Activated naive CD8-positive, alpha-beta T cell treated with anti-CD3 and anti-CD28 coated beads, Interleukin-2, amount 50 U/mL, for 16 hours (primary cell): ENCODE data around the gene IL23R.

ENCODE experiments used
- DNase-seq: peaks from one replicate; pipeline ENCODE4 v3.0.0-alpha.2; 2020; ENCODE audit warnings: low read depth, low spot score

The IL23R gene

DNA sequence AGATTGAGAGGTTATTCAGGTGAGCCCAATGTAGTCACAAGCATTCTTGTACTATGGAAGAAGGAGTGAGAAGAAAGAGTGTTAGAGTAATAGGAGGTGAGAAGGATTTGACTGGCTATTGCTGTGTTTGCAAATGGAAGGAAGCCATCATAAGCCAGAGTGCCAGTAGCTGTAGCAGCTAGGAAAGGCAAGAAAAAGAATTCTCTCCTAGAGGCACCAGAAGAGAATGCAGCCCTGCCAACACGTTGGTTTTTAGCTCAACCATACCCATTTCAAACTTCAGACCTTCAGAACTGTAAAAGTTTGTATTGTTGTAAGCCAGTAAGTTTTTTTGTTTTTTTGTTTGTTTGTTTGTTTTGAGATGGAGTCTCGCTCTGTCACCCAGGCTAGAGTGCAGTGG is 132.5 kb downstream of the IL23R start:
- DNase-seq: no peak

DNA sequence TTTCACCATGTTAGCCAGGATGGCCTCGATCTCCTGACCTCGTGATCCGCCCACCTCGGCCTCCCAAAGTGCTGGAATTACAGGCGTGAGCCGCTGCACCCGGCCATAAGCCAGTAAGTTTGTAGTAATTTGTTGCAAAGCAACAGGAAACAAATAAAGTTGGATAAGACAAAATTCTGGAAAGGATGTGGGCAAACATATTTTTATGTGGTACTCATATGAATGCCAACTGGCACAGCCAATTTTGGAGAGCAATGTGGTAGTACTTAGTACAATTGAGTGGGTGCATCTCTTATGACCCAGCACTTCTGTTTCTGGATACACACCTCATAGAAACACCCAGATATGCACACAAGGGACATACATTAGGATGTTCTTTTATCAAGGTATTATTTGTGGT is 133.0 kb downstream of the IL23R start:
- no peak for DNase-seq

DNA sequence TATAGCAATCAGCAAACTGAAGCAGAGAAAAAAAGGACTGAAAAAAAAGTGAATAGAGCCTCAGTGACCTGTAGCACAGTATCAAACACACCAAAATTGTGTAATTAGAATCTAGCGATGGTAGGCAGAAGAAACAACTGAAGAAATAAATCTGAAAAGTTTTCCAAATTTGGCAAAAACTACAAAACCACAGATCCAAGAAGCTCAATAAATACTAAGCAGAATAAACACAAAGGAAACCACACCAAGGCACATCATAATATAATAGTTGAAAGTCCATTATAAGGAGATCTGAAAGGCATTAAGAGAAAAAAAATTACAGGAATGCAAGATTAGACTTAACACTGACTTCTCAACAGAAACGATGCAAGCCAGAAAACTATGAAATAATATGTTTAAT is 134.3 kb downstream of the IL23R start:
- DNase-seq: no peak

DNA sequence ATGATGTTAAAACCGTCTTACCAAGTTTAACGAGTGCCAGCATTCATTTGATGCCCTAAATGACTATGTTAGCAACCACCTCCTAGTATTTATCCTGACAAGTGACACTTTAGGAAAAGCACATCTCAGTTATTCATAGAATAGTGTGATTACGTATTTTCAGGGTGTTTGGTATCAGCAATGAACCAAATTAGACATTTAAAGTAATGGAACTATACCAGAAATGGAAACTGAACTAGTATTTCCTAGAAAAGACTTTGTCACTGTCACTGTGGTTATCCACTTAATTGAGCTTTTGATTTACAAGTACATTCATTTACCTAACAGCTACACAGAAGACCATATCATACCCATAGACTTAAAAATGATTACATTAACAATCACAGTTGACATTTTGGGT is 137.8 kb downstream of the IL23R start:
- DNase-seq: no peak

DNA sequence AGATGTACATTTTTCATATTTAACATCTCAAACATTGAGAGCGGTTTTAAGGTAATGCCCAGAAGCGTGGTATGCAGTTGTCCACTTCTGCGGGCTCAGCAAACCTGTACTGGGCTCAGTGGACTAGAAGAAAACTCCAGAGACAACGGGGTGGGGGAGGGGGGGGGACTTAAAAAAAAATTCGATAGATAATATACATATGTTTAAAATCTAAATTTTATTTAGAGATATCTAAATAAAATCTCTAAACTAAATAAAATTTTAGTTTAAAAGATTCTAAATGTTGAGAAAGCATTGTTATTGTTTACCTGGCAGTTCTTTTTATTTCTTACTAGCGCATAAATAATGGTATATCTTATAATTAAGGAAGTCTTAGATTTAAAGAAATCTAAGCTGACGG is 140.3 kb downstream of the IL23R start:
- no peak for DNase-seq

DNA sequence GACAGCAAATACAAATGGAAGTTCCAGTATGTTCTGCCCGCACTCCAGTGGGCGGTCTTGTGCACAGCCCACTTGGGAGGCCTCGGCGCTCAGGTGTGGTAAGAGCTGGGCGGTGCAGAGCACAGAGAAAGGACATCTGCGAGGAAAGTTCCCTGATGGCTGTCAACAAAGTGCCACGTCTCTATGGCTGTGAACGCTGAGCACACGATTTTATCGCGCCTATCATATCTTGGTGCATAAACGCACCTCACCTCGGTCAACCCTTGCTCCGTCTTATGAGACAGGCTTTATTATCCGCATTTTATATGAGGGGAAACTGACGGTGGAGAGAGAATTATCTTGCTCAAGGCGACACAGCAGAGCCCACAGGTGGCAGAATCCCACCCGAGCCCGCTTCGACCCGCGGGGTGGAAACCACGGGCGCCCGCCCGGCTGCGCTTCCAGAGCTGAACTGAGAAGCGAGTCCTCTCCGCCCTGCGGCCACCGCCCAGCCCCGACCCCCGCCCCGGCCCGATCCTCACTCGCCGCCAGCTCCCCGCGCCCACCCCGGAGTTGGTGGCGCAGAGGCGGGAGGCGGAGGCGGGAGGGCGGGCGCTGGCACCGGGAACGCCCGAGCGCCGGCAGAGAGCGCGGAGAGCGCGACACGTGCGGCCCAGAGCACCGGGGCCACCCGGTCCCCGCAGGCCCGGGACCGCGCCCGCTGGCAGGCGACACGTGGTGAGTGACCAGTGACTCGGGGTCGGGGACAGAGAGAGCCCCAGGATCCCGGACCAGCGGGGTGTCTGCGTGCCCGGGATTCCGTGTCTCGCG is 141.2 kb downstream of the IL23R start, which contains the start of gene IL12RB2:
Gene IL12RB2 (plus strand): TSS at position 623 of the 810 bp plus-strand sequence. CDS start 12,496 bp downstream, outside the sequence.
- peak; percentile 4 for DNase-seq

DNA sequence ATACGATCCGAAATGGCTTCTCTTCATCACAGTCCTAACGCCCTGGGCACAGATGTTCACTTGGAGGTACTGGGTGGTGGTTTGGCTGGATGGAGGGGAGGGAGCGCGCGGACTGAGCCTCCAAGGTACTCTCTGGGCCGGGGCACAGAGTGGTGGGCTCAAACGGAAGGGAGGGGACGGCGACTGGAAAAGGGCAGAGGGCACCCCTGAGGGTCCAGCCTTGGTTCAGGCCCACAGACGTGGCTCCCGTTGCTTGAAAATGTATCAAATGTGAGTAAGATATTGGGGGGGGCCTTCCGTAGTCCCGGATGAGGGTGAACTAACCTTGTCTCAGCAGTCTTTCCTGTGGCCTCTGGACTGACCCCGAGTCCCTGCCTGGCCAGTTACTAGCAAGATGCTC is 141.9 kb downstream of the IL23R start:
- no peak for DNase-seq
